Suppressor macrophage treated with lipopolysaccharide for 1 hour (primary cell): ENCODE results near the gene PCCA.
A peak's percentile ranks its signal among the peaks of the same experiment; 100 is the strongest.
"Not testable (repeated sequence)": the region's sequence is repeated elsewhere in the genome, so short reads cannot be mapped to it uniquely, and the experiment has no call there.

Experiments used
- DNase-seq, 3 donors: peaks; one replicate each; pipeline ENCODE4 v3.0.0-alpha.2; 2020 to 2022

Gene PCCA

GRCh38 chr13:100088644-100089464, at the start of gene PCCA:
Gene PCCA (plus strand): TSS chr13:100089093. CDS start chr13:100089121, 28 bp downstream.
- DNase-seq: peak; percentile 91 to 95 (median 92)

GRCh38 chr13:100039740-100040139, 49.2 kb upstream of the PCCA start:
- no peak for DNase-seq

GRCh38 chr13:100040196-100040595, 48.7 kb upstream of the PCCA start:
- no peak for DNase-seq

- DNase-seq: no peak
These were observed 44.0 kb upstream of the PCCA start for GRCh38 chr13:100044936-100045335.

- DNase-seq: no peak
These were observed 43.5 kb upstream of the PCCA start for GRCh38 chr13:100045355-100045754.

- no peak for DNase-seq
These were observed 37.8 kb upstream of the PCCA start for GRCh38 chr13:100051070-100051469.

GRCh38 chr13:100059827-100060226, 29.1 kb upstream of the PCCA start:
- no peak for DNase-seq

GRCh38 chr13:100063333-100063732, 25.6 kb upstream of the PCCA start:
- no peak for DNase-seq

- DNase-seq: no peak
These were observed 25.0 kb upstream of the PCCA start for GRCh38 chr13:100063906-100064305.

GRCh38 chr13:100068133-100068931, 20.6 kb upstream of the PCCA start:
- DNase-seq: no peak

GRCh38 chr13:100069278-100069677, 19.6 kb upstream of the PCCA start:
- DNase-seq: no peak

GRCh38 chr13:100075700-100076587, 12.9 kb upstream of the PCCA start:
- DNase-seq: no peak

- DNase-seq: not testable (repeated sequence)
These were observed 9.9 kb upstream of the PCCA start for GRCh38 chr13:100079003-100079402.

GRCh38 chr13:100083401-100083800, 5.5 kb upstream of the PCCA start:
- peak; percentile 62 to 78 (median 70) for DNase-seq

GRCh38 chr13:100088273-100088643, 635 bp upstream of the PCCA start:
- DNase-seq: no peak

- DNase-seq: peak; percentile 21 to 41 (median 28)
These were observed 656 bp downstream of the PCCA start for GRCh38 chr13:100089465-100090032.

GRCh38 chr13:100090861-100091260, 2.0 kb downstream of the PCCA start:
- DNase-seq: no peak

- DNase-seq: no peak
These were observed 2.5 kb downstream of the PCCA start for GRCh38 chr13:100091391-100091790.

GRCh38 chr13:100092273-100092672, 3.4 kb downstream of the PCCA start:
- not testable (repeated sequence) for DNase-seq

GRCh38 chr13:100095498-100095897, 6.6 kb downstream of the PCCA start:
- no peak for DNase-seq

- DNase-seq: no peak
These were observed 7.6 kb downstream of the PCCA start for GRCh38 chr13:100096526-100096925.

- no peak for DNase-seq
These were observed 8.9 kb downstream of the PCCA start for GRCh38 chr13:100097821-100098220.
